HEK293T (cell line): ENCODE measurements around the gene CDH12.

ENCODE experiments used
- CTCF ChIA-PET: fragments of 350-600 bp; formaldehyde crosslinking; extraction: SDS; loops from one replicate; lab custom pipeline; 2021; ENCODE audit warnings: antibody characterized with exemption, inconsistent platforms; lab: Yijun Ruan, JAX
- POLR2A ChIA-PET: fragments of 350-600 bp; formaldehyde crosslinking; extraction: SDS; loops from one replicate; lab custom pipeline; 2020; ENCODE audit warnings: antibody characterized with exemption, inconsistent platforms; lab: Yijun Ruan, JAX
- DNase-seq: peaks from one replicate; pipeline ENCODE4 v3.0.0; 2012; ENCODE audit warnings: mixed read lengths; ENCODE audit errors: extremely low spot score
- ARNT ChIP-seq: fragments of 450-650 bp; IDR thresholded peaks from 2 replicates; pipeline ENCODE4 v1.6.1; 2017; ENCODE audit warnings: mild to moderate bottlenecking
- BHLHE40 ChIP-seq: fragments of 450-650 bp; IDR thresholded peaks from 2 replicates; pipeline ENCODE4 v1.6.1; 2016; ENCODE audit warnings: mild to moderate bottlenecking, moderate library complexity, borderline replicate concordance
- CTBP1 ChIP-seq: fragments of 450-650 bp; IDR thresholded peaks from 2 replicates; pipeline ENCODE4 v1.6.1; 2016; ENCODE audit warnings: borderline replicate concordance
- ELF4 ChIP-seq: fragments of 450-650 bp; IDR thresholded peaks from 2 replicates; pipeline ENCODE4 v1.6.1; 2017; ENCODE audit warnings: antibody characterized with exemption
- FOXA1 ChIP-seq: fragments of 450-650 bp; IDR thresholded peaks from 2 replicates; pipeline ENCODE4 v1.6.1; 2016; ENCODE audit warnings: mild to moderate bottlenecking
- FOXK2 ChIP-seq: fragments of 450-650 bp; IDR thresholded peaks from 2 replicates; pipeline ENCODE4 v1.6.1; 2016; ENCODE audit warnings: mild to moderate bottlenecking
- FOXM1 ChIP-seq: fragments of 450-650 bp; IDR thresholded peaks from 2 replicates; pipeline ENCODE4 v1.6.1; 2017; ENCODE audit warnings: mild to moderate bottlenecking, borderline replicate concordance
- HDGF ChIP-seq: fragments of 450-650 bp; IDR thresholded peaks from 2 replicates; pipeline ENCODE4 v1.6.1; 2017; ENCODE audit warnings: antibody characterized with exemption, borderline replicate concordance
- L3MBTL2 ChIP-seq: fragments of 450-650 bp; conservative IDR thresholded peaks from 2 replicates; pipeline ENCODE4 v1.6.1; 2016; ENCODE audit warnings: mild to moderate bottlenecking
- LEF1 ChIP-seq: fragments of 450-650 bp; IDR thresholded peaks from 2 replicates; pipeline ENCODE4 v1.6.1; 2017; ENCODE audit warnings: mild to moderate bottlenecking, borderline replicate concordance
- NFRKB ChIP-seq: fragments of 450-650 bp; IDR thresholded peaks from 2 replicates; pipeline ENCODE4 v1.6.1; 2016; ENCODE audit warnings: mild to moderate bottlenecking, moderate library complexity
- PKNOX1 ChIP-seq: fragments of 450-650 bp; IDR thresholded peaks from 2 replicates; pipeline ENCODE4 v1.6.1; 2016
- SP1 ChIP-seq: fragments of 450-650 bp; IDR thresholded peaks from 2 replicates; pipeline ENCODE4 v1.6.1; 2017
- SUZ12 ChIP-seq: fragments of 450-650 bp; IDR thresholded peaks from 2 replicates; pipeline ENCODE4 v1.6.1; 2016; ENCODE audit warnings: mild to moderate bottlenecking
- TARDBP ChIP-seq: fragments of 450-650 bp; IDR thresholded peaks from 2 replicates; pipeline ENCODE4 v1.6.1; 2016
- ZNF384 ChIP-seq: fragments of 450-650 bp; IDR thresholded peaks from 2 replicates; pipeline ENCODE4 v1.6.1; 2016

The CDH12 gene

DNA sequence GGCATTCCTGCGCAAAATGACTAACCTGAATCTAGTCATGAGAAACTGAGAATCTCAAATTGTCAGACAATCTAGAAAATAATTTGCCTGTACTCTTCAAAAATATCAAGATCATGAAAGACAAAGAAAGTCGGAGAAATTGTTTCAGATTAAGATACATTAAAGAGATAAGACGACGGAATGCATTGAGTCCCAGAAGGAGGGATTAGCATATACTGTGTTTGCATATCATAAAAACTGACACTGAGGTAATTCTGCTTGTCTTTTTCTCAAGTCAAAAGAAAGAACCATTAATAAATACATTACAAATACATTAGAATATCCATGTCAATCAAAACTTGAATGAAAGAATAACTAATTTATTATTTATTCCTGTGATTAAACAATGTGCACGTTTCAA, 88.4 kb downstream of the CDH12 start:
- CTCF ChIA-PET = no interaction called here
- POLR2A ChIA-PET = no interaction called here
- no peak for TF ChIP-seq FOXA1
- TF ChIP-seq BHLHE40 = no peak
- no peak for TF ChIP-seq TARDBP
- no peak for TF ChIP-seq PKNOX1
- no peak for TF ChIP-seq ELF4
- no peak for TF ChIP-seq CTBP1
- TF ChIP-seq L3MBTL2 = no peak
- TF ChIP-seq NFRKB = no peak
- no peak for TF ChIP-seq HDGF
- TF ChIP-seq ARNT = no peak
- no peak for TF ChIP-seq FOXM1
- TF ChIP-seq ZNF384 = no peak
- TF ChIP-seq LEF1 = no peak
- TF ChIP-seq SUZ12 = no peak
- no peak for TF ChIP-seq FOXK2
- TF ChIP-seq SP1 = no peak
- DNase-seq = no peak

- DNase-seq = peak; percentile 5
- ChIA-PET CTCF (no interaction called here), POLR2A (no interaction called here)
- TF ChIP-seq ELF4 = no peak
- TF ChIP-seq NFRKB = no peak
- no peak for TF ChIP-seq TARDBP
- TF ChIP-seq FOXK2 = no peak
- TF ChIP-seq BHLHE40 = no peak
- no peak for TF ChIP-seq FOXM1
- TF ChIP-seq LEF1 = no peak
- TF ChIP-seq SUZ12 = no peak
- no peak for TF ChIP-seq ARNT
- no peak for TF ChIP-seq L3MBTL2
- no peak for TF ChIP-seq PKNOX1
- TF ChIP-seq CTBP1 = no peak
- TF ChIP-seq FOXA1 = no peak
- TF ChIP-seq SP1 = no peak
- TF ChIP-seq HDGF = no peak
- TF ChIP-seq ZNF384 = no peak
These were observed 95.4 kb downstream of the CDH12 start for GRCh38 chr5:22757776-22758175.

DNA sequence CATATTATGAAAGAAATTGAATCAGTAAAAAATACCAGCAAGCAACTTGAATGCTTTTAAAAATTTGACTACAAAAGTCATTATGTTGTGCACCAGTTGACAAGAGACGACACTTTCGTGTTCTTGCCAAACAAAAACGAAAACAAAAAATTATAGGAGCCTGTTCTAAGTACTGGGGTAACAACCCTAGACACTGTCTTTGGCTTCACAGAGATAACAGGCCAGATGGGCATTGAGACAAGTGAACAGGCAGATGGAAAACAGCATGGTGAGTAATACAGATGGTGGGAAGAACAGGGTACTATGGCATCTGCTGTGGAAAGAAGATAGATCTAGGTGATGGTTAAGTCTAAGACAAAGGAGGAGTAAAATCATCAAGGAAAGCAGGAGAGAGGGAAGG, 99.0 kb downstream of the CDH12 start:
- DNase-seq = no peak
- CTCF ChIA-PET = no interaction called here
- POLR2A ChIA-PET = no interaction called here
- TF ChIP-seq FOXM1 = no peak
- TF ChIP-seq CTBP1 = no peak
- no peak for TF ChIP-seq BHLHE40

DNA sequence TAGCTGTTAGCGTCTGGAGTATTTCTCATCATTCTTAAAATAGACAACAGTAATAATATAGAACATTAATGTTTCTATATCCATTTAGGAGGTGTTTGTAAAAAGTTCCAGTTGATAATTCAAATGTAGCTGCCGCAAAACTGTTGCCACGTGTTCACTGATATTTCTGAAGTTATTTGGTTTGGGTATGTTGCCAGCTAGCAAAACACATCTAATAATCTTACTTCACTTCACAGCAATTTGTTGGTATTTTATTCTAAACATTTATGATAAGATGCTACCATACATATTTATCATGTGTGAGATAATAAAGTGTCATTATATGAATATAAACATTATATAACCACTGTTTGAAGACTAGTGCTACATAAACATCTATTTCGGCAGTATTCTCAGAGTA, 101.6 kb downstream of the CDH12 start:
- CTCF ChIA-PET = no interaction called here
- POLR2A ChIA-PET = no interaction called here
- TF ChIP-seq ARNT = no peak
- no peak for DNase-seq

DNA sequence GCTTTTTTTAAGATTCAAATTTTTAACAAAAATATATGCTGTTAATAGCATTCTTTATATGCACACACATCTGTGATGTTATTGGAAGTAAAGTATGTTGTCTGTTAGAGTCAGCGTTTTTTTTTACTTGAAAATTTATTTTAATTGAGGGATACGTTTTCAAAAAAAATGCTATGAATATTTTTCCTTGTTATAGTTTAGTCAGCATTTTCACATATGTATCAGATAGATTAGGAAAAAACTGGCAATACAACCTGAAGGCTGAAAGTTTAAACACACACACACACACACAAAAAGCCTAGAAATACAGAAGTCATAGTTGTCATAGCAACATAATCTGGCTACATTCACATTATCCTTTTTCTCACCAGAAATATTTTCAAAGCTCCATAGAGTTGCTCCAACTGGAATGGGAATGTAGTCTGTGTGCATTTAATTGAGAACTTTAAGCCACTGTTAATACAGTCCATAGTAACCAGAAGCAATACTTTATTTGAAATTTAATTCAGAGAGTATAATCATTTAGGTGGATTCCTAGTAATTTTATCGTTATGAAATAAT, 116.6 kb downstream of the CDH12 start:
- POLR2A ChIA-PET = no interaction called here
- no peak for DNase-seq
- CTCF ChIA-PET = no interaction called here
- TF ChIP-seq ZNF384 = no peak
- no peak for TF ChIP-seq HDGF
- no peak for TF ChIP-seq CTBP1
- no peak for TF ChIP-seq LEF1
- TF ChIP-seq PKNOX1 = no peak
- TF ChIP-seq SP1 = no peak

DNA sequence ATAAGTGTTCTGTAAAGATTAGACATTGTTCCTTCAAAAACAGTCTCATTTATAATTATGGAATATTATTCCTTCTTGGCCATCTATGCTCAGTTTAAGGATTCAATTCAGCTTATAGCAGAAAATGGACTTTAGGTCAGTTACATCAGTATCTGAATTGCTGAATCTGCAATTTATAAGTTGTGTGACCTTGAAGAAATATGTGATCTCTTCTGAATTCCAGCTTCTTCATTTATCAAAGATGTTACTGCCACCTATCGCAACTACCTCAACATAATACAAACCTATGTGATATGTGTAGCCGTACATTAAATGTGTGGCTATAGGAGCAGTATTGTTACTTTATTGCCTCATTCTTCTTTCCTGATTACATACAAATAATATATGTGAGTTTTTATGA, 118.2 kb downstream of the CDH12 start:
- POLR2A ChIA-PET = no interaction called here
- CTCF ChIA-PET = no interaction called here
- TF ChIP-seq BHLHE40 (no peak), SUZ12 (no peak), TARDBP (no peak), CTBP1 (no peak), ELF4 (no peak), FOXA1 (no peak), HDGF (no peak), PKNOX1 (no peak)
- DNase-seq = no peak

DNA sequence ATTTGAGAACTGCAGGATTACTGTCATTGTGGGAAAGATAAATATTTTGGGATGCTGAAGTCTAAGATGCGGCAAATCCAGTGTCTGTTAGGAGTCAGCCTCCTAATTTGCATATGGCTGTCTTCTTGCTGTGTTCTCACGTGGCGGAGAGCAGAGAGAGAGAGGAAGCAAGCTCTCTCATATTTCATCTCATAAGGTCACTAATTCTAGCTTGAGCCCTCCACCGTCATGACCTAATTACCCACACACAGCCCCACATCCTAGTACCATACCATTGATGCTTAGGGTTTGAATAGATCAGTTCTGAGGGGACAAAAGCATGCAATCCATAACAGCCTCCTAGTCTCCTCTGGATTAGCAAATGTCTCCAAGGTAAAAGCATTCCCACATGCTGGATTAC, 124.5 kb downstream of the CDH12 start:
- ChIA-PET CTCF (interaction anchor here (1.1 kb wide), 1 partner anchor 19 kb away, joined by 5 read pairs; no protein-coding TSS in a partner anchor), POLR2A (no interaction called here)
- DNase-seq = no peak
- TF ChIP-seq CTBP1 = no peak
- TF ChIP-seq NFRKB = no peak
- no peak for TF ChIP-seq ELF4
- TF ChIP-seq SUZ12 = no peak
- TF ChIP-seq FOXK2 = no peak
- no peak for TF ChIP-seq ARNT
- no peak for TF ChIP-seq ZNF384
- no peak for TF ChIP-seq L3MBTL2
- TF ChIP-seq FOXM1 = no peak
- no peak for TF ChIP-seq SP1
- no peak for TF ChIP-seq PKNOX1
- no peak for TF ChIP-seq FOXA1
- no peak for TF ChIP-seq HDGF
